Lower leg skin (tissue), 4 donors: ENCODE measurements around the gene CA6. TPM values are rescaled to one million over a fixed set of nuclear protein-coding genes. Genes with fewer than 3 reads are reported as not detected.
"Not testable (repeated sequence)": the region's sequence is repeated elsewhere in the genome, so short reads cannot be mapped to it uniquely, and the experiment has no call there.

ENCODE experiments used
- DNase-seq, 2 donors: peaks; one replicate each; pipeline ENCODE4 v3.0.0-alpha.2; 2019; ENCODE audit warnings: low spot score in 2 of 2
- H3K4me3 ChIP-seq: fragments of 200-600 bp; sonication (generic); 2 replicates; pipeline ENCODE4 v1.5.1; 2017; ENCODE audit warnings: mild to moderate bottlenecking, low read depth; ENCODE audit not compliant: poor library complexity, severe bottlenecking
- CTCF ChIP-seq, 3 donors: fragments of 450-650 bp; IDR thresholded peaks; one replicate each; pipeline ENCODE4 v1.5.1; 2016; ENCODE audit warnings: antibody characterized with exemption in 3 of 3, mild to moderate bottlenecking in 3 of 3, moderate library complexity in 2 of 3
- POLR2A ChIP-seq, 2 donors: fragments of 450-650 bp; IDR thresholded peaks; one replicate each; pipeline ENCODE4 v1.6.1; 2016 to 2017; ENCODE audit warnings: antibody characterized with exemption in 2 of 2, mild to moderate bottlenecking in 1 of 2, moderate library complexity in 1 of 2
- WGBS, 2 donors: methylation state at CpG; one replicate each; pipeline ENCODE4 v1.1.5; 2018; 5-methylcytosine and 5-hydroxymethylcytosine counted together
- intact Hi-C: fragments of 100-400 bp; cut with DNase I; formaldehyde crosslinking; loops from one replicate; pipeline ENCODE4 v1.15.0; 2023; ENCODE audit warnings: low total_unique reads
- total RNA-seq, 4 donors: library from RNA; depleted of rRNA; stranded (reverse); fragments of >200 nt; gene quantifications; one replicate each; pipeline ENCODE4 v1.1.0, GENCODE V29; 2016

Gene CA6
- total RNA-seq, result 10 to 100 TPM; 17.4 to 38.0 (median 26.6) TPM

GRCh38 chr1:8945568-8945967, at the start of gene CA6:
CA6 (plus strand) TSS chr1:8945868; CDS start chr1:8945887, 19 bp downstream.
- no peak for DNase-seq
- intact Hi-C loops, result no loop called here
- 88 to 89% methylated on average over 8 of the region's 8 CpGs for WGBS, 2 donors
- H3K4me3 ChIP-seq, result no peak within 1 kb of the TSS
- TF ChIP-seq CTCF (IDR thresholded peaks at IDR 0.05) (no peak), POLR2A (IDR thresholded peaks at IDR 0.05) (no peak)

- 50% methylated on average over 3 of the region's 3 CpGs for WGBS, 2 donors
- intact Hi-C loops, DNase-seq, H3K4me3 ChIP-seq: not testable (repeated sequence)
Observed at GRCh38 chr1:8896775-8897174, 48.9 kb upstream of the CA6 start.

- DNase-seq, H3K4me3 ChIP-seq, intact Hi-C loops: not testable (repeated sequence)
- WGBS, 2 donors, result 59 to 67% methylated on average over 4 of the region's 4 CpGs
Observed at GRCh38 chr1:8897505-8897904, 48.2 kb upstream of the CA6 start.

- intact Hi-C loops, H3K4me3 ChIP-seq, DNase-seq: not testable (repeated sequence)
- 80 to 96% methylated on average over 5 of the region's 5 CpGs for WGBS, 2 donors
Observed at GRCh38 chr1:8898418-8898817, 47.2 kb upstream of the CA6 start.

DNA sequence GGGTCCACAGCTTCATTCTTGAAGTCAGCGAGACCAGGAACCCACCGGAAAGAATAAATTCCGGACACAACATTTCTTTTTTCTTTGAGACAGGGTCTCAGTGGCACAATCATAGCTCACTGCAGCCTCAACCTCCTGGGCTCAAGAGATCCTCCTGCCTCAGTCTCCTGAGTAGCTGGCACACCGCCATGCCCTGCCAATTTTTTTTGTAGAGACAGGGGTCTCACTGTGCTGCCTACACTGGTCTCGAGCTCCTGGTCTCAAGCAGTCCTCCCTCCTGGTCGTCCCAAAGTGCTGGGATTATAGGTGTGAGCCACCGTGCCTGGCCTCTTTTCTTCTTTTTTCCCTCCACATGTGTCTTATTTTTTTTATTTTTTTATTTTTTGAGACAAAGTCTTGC, 46.6 kb upstream of the CA6 start:
- no peak overlapping the region for H3K4me3 ChIP-seq
- TF ChIP-seq POLR2A (IDR thresholded peaks at IDR 0.05) (no peak), CTCF (IDR thresholded peaks at IDR 0.05) (no peak)
- WGBS, 2 donors, result 95 to 96% methylated on average over 7 of the region's 7 CpGs
- intact Hi-C loops, result no loop called here
- DNase-seq, result no peak

- 86 to 88% methylated on average over 4 of the region's 4 CpGs for WGBS, 2 donors
- H3K4me3 ChIP-seq, DNase-seq, intact Hi-C loops: not testable (repeated sequence)
Observed at GRCh38 chr1:8900684-8901083, 45.0 kb upstream of the CA6 start.

- 62 to 65% methylated on average over 5 of the region's 5 CpGs for WGBS, 2 donors
Observed at GRCh38 chr1:8902765-8903164, 42.9 kb upstream of the CA6 start.

More at GRCh38 chr1:8902765-8903164, 42.9 kb upstream of the CA6 start:
- TF ChIP-seq CTCF (IDR thresholded peaks at IDR 0.05) (no peak), POLR2A (IDR thresholded peaks at IDR 0.05) (no peak)
- intact Hi-C loops, result no loop called here
- H3K4me3 ChIP-seq, result no peak overlapping the region
- DNase-seq, result no peak
